SKM-1 treated with dmso at 0.1 percent for 144 hours (cell line): ENCODE measurements around the gene MYL10.

Source experiments
- DNase-seq: peaks from one replicate; lab custom pipeline; 2025; ENCODE audit not compliant: unreplicated experiment; lab: John Stamatoyannopoulos, UW

The MYL10 gene

DNA sequence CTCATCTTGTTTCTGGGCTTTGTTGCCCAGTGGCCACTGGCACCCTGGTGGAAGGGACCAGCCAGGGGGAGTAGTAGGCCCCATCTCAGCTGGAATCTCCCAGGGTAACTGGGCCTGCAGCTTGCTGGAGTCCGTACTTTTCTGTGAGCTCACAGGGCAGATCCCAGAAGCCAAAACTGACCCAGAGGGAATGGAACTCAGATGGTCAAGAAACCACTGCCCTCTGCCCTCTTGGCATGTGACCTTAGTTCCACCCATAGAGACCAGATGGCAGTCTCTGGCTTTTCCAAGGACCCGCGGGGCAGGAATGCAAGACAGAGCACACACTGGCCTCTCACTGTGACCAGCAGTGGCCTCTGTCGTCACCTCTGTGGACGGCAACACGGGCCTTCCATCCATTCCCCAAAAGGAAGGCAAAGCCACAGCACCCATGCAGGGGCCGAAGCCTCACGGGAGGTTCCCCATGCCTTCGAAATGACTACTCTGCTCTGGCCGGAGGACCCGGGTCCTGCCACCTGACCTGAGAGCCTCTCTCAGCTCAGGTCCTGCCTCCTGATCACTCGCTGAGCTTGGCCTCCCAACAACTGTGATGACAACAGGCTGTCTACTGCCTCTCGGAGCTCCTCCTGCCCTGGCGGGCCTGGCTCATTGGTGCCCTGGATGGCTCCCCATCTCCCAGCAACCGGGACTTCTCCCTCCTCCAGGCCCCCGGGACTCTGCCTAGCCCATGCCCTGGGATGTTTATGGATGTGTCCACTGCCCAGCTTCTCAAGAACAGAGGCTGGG lies 29.9 kb downstream of the MYL10 start:
- DNase-seq = no peak

GRCh38 chr7:101598422-101598985 lies 30.6 kb downstream of the MYL10 start:
- no peak for DNase-seq

DNA sequence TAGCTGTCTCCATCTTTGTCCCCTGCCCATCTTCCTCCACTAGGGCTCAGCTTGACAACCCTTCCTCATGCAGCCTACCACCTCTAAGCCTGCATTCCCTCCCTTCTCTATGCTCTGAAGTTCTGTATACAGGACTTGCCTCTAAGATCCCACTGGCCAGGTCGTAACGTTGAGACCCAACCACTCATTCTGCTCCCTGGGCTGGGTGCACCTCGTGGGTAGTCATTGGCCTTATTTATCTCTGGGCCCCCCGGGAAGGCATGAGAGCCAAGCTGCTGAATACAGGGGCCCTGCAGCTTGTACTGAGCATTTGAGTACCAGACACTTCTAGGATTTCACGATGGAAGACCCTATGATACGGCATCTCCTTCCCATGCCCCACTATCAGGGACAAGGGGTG lies 31.2 kb downstream of the MYL10 start:
- DNase-seq = no peak

- DNase-seq = no peak
These were observed 32.2 kb downstream of the MYL10 start for GRCh38 chr7:101596898-101597297.

DNA sequence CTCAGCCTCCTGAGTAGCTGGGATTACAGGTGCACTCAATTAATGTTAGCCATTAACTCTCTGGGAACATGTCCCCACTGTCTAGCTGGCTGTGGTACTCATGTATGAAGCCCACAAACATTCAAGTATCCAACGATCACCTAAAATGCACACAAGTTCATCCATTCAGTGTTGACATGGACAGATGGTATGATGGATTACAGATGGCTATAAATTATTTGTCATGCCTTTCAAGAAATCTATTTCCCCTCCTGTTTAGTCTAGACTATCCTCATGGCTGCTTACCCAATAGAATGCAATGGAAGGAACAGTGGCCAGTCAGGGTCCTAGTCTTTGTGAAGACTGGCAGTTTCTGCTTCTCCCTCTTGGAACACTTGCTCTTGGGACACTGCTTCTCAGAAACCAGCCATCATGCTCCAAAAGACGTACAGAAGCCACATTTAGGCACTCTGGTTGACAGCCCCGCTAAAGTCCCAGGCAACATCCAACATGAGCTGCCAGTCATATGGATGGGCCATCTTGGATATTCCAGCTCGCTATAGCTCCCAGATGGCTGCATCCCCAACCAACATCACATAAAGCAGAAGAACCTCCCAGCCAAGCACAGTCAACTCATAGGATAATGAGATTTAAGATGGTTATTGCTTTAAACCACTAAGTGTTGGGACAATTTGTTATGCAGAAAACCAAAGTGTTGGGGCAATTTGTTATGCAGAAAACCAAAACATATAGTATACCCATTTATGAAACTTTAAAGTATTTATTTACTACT lies 33.1 kb downstream of the MYL10 start:
- no peak for DNase-seq

DNA sequence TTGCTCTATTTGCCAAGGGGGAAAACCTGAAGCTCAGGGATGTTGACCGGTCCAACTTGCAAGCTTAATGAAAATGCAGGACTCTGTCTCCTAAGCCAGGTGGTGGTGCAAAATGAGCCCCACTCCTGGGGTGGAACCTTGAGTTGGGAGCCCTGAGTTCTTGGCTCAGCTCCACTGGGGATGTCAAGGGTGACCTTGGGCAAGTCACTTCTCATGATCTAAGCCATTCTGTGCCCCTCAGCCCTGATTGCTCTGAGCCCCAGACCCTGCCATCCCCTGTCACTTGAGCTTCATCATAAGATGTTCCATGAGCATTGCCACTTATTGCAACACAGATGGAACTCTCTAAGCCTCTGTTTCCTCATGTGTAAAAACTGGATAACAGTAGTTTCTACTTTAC lies 33.9 kb downstream of the MYL10 start:
- DNase-seq = no peak

DNA sequence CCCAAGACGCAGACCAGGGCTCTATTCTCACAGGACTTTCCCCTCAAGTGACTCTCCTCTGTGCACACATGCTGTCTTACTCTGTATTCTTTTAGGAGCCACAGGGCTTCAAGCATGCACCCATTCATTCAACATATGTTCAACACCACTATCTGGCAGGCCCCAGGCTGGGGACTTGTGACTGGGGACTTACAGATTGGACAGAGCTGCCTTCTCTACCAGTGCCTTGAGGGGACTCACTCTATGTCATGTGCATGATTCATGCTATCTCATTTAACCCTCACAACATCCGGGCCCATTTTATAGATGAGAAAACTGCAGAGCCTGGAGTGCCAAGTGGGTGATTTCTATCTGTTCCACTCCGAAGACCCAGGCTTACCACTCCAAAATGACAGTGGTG lies 34.3 kb downstream of the MYL10 start:
- DNase-seq = no peak

DNA sequence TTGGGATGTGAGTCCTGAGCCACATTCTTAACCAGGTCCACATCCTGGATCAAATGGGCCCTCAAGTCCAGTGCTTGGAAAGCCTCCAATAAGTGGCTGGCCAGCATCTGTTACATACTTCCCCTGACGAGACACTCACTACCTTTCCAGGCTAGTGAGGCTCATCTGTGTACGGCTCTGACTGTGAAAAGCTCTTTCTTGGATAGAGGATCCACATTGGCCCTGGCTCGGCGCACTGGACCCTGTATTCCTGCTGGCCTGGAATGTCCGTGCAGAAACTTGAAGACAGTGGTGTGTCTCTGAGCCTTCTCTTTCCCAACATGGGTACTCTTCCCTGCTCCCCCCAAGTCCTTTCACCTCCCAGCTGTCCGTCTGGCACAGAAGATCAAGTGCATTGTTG lies 35.5 kb downstream of the MYL10 start:
- no peak for DNase-seq

DNA sequence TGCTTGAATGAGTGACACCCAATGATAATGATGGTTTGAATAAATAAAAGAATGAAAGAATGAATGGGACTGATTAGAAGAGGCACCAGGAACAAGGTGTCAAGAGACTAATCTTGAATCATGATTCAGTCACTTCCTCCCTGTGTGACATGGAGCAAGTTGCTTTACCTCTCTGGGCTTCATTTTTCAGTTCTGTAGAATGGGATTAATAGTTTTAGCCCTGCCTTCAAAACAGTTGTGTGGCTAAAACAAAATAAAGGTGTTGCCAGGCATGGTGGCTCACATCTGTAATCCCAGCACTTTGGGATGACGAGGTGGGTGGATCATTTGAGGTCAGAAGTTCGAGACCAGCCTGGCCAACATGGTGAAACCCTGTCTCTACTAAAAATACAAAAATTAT lies 37.6 kb downstream of the MYL10 start:
- no peak for DNase-seq

GRCh38 chr7:101590663-101591435 lies 38.2 kb downstream of the MYL10 start:
- DNase-seq = no peak

- DNase-seq = no peak
These were observed 39.0 kb downstream of the MYL10 start for GRCh38 chr7:101589976-101590662.

DNA sequence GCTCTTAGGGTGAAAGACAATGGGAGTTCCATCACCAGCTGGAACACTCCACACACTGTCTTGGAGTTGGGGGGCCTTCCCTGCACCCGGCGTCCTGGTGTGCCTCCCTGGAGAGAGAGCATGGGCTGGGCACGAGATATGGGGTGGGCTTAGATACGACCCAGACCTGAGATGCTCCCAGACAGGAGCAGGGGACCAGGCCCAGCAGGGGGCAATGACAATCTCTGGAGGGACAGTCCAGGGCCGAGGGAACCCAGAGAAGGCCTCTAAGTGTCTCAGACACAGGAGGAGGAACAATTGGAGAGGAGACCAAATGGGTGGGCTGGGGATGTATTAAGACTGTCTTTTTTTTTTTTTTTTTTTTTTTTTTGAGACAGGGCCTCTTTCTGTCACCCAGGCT lies 40.0 kb downstream of the MYL10 start:
- no peak for DNase-seq

DNA sequence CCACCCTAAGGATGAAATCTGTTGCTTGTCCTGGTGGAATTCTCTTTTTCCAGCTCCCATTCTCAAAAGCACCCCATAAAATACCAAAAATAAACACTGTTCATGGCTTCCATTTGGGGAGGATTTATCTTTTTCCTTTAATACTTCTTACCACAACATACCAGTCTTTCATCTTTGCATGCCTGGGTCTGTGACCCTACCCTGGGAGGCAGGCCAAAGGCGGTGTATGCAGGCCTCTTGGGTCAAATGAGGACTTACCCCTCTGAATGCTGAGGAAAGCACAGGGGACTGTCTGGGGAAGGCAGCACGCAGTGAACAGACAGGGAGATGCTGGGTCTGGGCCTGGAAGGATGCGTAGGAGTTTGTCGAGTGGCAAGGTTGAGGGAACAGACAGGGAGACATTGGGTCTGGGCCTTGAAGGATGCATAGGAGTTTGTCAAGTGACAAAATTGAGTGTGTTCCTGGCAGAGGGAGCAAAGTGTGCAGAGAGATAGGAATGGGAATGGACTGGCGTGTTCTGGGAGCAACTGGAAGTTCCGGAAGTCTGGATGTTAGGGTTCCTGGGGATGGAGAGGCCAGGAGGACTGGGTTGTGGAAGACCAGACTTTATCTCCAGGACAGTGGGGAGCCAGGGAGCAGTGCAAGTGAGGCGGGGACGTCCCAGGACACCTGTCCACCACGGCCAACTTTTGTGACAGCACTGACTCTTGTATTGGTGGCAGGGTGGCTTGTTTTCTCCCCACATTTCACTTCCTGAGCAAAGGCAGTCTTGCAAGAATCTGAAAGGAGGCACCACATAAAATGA lies 40.8 kb downstream of the MYL10 start:
- no peak for DNase-seq

GRCh38 chr7:101586906-101587677 lies 42.0 kb downstream of the MYL10 start:
- no peak for DNase-seq

GRCh38 chr7:101586078-101586905 lies 42.8 kb downstream of the MYL10 start:
- no peak for DNase-seq

DNA sequence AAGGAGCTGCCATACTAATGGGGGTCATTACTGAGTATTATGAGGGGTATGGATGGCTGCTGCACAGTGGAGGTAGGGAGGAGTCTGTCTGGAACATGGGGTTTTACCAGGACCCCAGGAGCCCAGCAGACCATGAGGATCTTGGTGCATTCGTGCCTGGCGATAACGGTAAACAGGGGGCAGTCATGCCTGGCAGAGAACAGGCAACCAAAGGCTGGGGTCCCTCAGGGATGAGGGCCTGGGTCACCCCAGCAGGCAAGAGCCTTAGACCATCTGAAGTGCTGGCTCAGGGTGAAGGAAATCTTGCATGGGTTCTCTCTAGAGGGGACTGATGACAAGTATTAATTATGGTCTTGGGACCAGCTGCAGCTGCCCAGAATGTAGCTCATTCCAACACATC lies 46.1 kb downstream of the MYL10 start:
- DNase-seq = no peak

DNA sequence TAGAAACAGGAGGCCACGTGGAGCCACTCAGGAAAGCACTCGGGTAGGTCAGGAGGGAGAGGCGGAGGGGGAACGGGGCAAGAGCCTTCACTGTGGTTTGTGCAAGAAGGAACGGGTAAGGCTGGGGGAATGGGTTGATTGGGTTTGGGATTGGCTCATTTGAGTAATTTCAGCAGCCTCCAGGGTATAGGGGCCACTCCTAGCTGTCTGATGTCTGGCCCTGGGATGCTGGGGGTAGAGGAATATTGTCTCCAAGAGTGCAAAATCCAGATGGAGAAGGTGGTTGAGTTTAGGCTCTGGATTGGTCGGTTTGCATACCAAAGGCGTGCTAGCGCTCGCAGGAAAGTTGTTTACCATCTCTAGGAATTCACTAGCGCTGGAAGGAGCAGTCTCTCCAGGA lies 47.2 kb downstream of the MYL10 start:
- DNase-seq = no peak

GRCh38 chr7:101580596-101580995 lies 48.5 kb downstream of the MYL10 start:
- DNase-seq = no peak
